H1 (cell line): ENCODE measurements around the gene ABHD1. TPM values are rescaled to one million over a fixed set of nuclear protein-coding genes. Genes with fewer than 3 reads are reported as not detected.

ENCODE experiments used
- CTCF ChIA-PET: fragments of 300-600 bp; sonication (Branson Sonifier 250); formaldehyde crosslinking; loops from one replicate; lab custom pipeline; 2021; ENCODE audit not compliant: partially characterized antibody; lab: Charles Lee
- POLR2A ChIA-PET: fragments of 300-600 bp; sonication (Branson Sonifier 250); formaldehyde crosslinking; loops from one replicate; lab custom pipeline; 2021; ENCODE audit warnings: inconsistent platforms; ENCODE audit not compliant: partially characterized antibody; lab: Charles Lee
- DNase-seq, 2 experiments: peaks; one replicate each; pipeline versions ENCODE4 v3.0.0 to v3.0.0-alpha.2; 2010 to 2022; ENCODE audit warnings: low spot score in 2 of 2, low read depth in 1 of 2, mixed read lengths in 1 of 2
- FAIRE-seq: peaks from 2 replicates; lab custom pipeline; 2011; peaks lifted over from hg19 to GRCh38; lab: Jason Lieb, UNC
- H2AFZ ChIP-seq: 2 replicates; pipeline ENCODE4 v1.8.1; 2012; ENCODE audit warnings: low read length, inconsistent platforms
- H2AK5ac ChIP-seq: 2 replicates; pipeline ENCODE4 v1.6.1; 2013; ENCODE audit warnings: low read depth, low read length
- H2BK120ac ChIP-seq: replicated peaks from 2 replicates; pipeline ENCODE3; 2013; ENCODE audit warnings: low read depth, low read length, inconsistent platforms
- H2BK12ac ChIP-seq: 2 replicates; pipeline ENCODE4 v1.6.1; 2013; ENCODE audit warnings: low read depth, low read length
- H2BK15ac ChIP-seq: 2 replicates; pipeline ENCODE4 v1.6.1; 2013; ENCODE audit warnings: low read length
- H2BK20ac ChIP-seq: 2 replicates; pipeline ENCODE4 v1.6.1; 2013; ENCODE audit warnings: low read length
- H2BK5ac ChIP-seq: 2 replicates; pipeline ENCODE4 v1.6.1; 2013; ENCODE audit warnings: low read depth, low read length
- H3K14ac ChIP-seq: 2 replicates; pipeline ENCODE4 v1.6.1; 2013; ENCODE audit warnings: inconsistent platforms; ENCODE audit not compliant: insufficient read length
- H3K18ac ChIP-seq: 2 replicates; pipeline ENCODE4 v1.6.1; 2013; ENCODE audit warnings: low read length; ENCODE audit errors: extremely low read depth
- H3K23ac ChIP-seq: 2 replicates; pipeline ENCODE4 v1.6.1; 2013; ENCODE audit warnings: inconsistent platforms; ENCODE audit not compliant: insufficient read length
- H3K23me2 ChIP-seq: 2 replicates; pipeline ENCODE4 v1.6.1; 2013; ENCODE audit warnings: low read depth, low read length
- H3K27ac ChIP-seq: 2 replicates; pipeline ENCODE4 v1.6.1; 2011; ENCODE audit warnings: low read depth, low read length, inconsistent platforms
- H3K27me3 ChIP-seq, 4 experiments: replicated peaks in 1 of 4; 1 replicate in 1 of 4; 2 replicates in 3 of 4; pipeline versions ENCODE4 v1.6.1 to v1.8.1; 2011 to 2013; ENCODE audit warnings: low read length in 3 of 4, mild to moderate bottlenecking in 3 of 4, inconsistent platforms in 2 of 4, mixed read lengths in 2 of 4, moderate library complexity in 1 of 4; ENCODE audit not compliant: control insufficient read depth in 3 of 4, insufficient read depth in 3 of 4; ENCODE audit errors: extremely low read depth in 1 of 4
- H3K36me3 ChIP-seq, 4 experiments: 2 replicates each; pipeline versions ENCODE4 v1.6.1 to v1.8.1; 2011 to 2013; ENCODE audit warnings: mild to moderate bottlenecking in 4 of 4, low read length in 3 of 4, moderate library complexity in 2 of 4, control low read depth in 1 of 4, inconsistent platforms in 1 of 4; ENCODE audit not compliant: insufficient read depth in 4 of 4, control insufficient read depth in 2 of 4
- H3K4ac ChIP-seq: replicated peaks from 2 replicates; pipeline ENCODE3; 2013; ENCODE audit warnings: low read length, low read depth, mixed read lengths, inconsistent platforms; ENCODE audit not compliant: insufficient read length
- H3K4me1 ChIP-seq, 4 experiments: replicated peaks in 1 of 4; 1 replicate in 1 of 4; 2 replicates in 3 of 4; pipeline versions ENCODE4 v1.6.1 to v1.8.1; 2011 to 2013; ENCODE audit warnings: low read length in 3 of 4, inconsistent platforms in 2 of 4, mixed read lengths in 1 of 4; ENCODE audit not compliant: insufficient read depth in 4 of 4, control insufficient read depth in 3 of 4
- H3K4me2 ChIP-seq, 2 experiments: 2 replicates each; pipeline versions ENCODE4 v1.6.1 to v1.8.1; 2011 to 2013; ENCODE audit warnings: low read depth in 2 of 2, low read length in 2 of 2, control low read depth in 1 of 2, inconsistent platforms in 1 of 2, mild to moderate bottlenecking in 1 of 2; ENCODE audit not compliant: insufficient read depth in 1 of 2
- H3K4me3 ChIP-seq, 4 experiments: fragments of 200-600, 300-600 bp in 1 of 4; sonication (generic), shearing (Covaris generic), sonication (Bioruptor Twin) in 1 of 4; 2 replicates each; pipeline versions ENCODE4 v1.5.1 to v1.8.1; 2011 to 2016; ENCODE audit warnings: low read length in 4 of 4, low read depth in 3 of 4, control low read depth in 2 of 4, inconsistent platforms in 2 of 4, mild to moderate bottlenecking in 2 of 4, mixed read lengths in 1 of 4, moderate library complexity in 1 of 4; ENCODE audit not compliant: insufficient read depth in 2 of 4; ENCODE audit errors: extremely low read depth in 1 of 4
- H3K56ac ChIP-seq: replicated peaks from 2 replicates; pipeline ENCODE3; 2013; ENCODE audit warnings: low read depth, mild to moderate bottlenecking, mixed read lengths, low read length, inconsistent platforms; ENCODE audit not compliant: insufficient read length
- H3K79me1 ChIP-seq: 2 replicates; pipeline ENCODE4 v1.6.1; 2013; ENCODE audit warnings: low read depth, low read length, control low read depth
- H3K79me2 ChIP-seq, 2 experiments: 2 replicates each; pipeline versions ENCODE4 v1.6.1 to v1.8.1; 2012 to 2013; ENCODE audit warnings: low read length in 2 of 2, mild to moderate bottlenecking in 2 of 2, inconsistent platforms in 1 of 2; ENCODE audit not compliant: insufficient read depth in 2 of 2, control insufficient read depth in 1 of 2
- H3K9ac ChIP-seq, 4 experiments: replicated peaks in 1 of 4; 1 replicate in 1 of 4; 2 replicates in 3 of 4; pipeline versions ENCODE4 v1.6.1 to v1.8.1; 2011 to 2013; ENCODE audit warnings: low read depth in 3 of 4, low read length in 3 of 4, control low read depth in 2 of 4, mild to moderate bottlenecking in 2 of 4, moderate library complexity in 2 of 4, inconsistent platforms in 1 of 4; ENCODE audit errors: extremely low read depth in 1 of 4
- H3K9me3 ChIP-seq, 2 experiments: 2 replicates each; pipeline versions ENCODE4 v1.6.1 to v1.8.1; 2012 to 2013; ENCODE audit warnings: mild to moderate bottlenecking in 2 of 2, moderate library complexity in 2 of 2, control low read depth in 1 of 2, inconsistent platforms in 1 of 2, low read depth in 1 of 2, low read length in 1 of 2, mixed read lengths in 1 of 2; ENCODE audit not compliant: insufficient read depth in 2 of 2
- H4K20me1 ChIP-seq, 2 experiments: replicated peaks in 1 of 2; 2 replicates each; pipeline versions ENCODE3 to v1.8.1; 2011 to 2013; ENCODE audit warnings: inconsistent platforms in 2 of 2, low read length in 2 of 2, mild to moderate bottlenecking in 1 of 2; ENCODE audit not compliant: insufficient read depth in 2 of 2, control insufficient read depth in 1 of 2
- H4K5ac ChIP-seq: 2 replicates; pipeline ENCODE4 v1.6.1; 2013; ENCODE audit warnings: low read length, low read depth, mixed read lengths, inconsistent platforms; ENCODE audit not compliant: insufficient read length
- H4K8ac ChIP-seq: 2 replicates; pipeline ENCODE4 v1.8.0; 2013; ENCODE audit warnings: mild to moderate bottlenecking, moderate library complexity, low read length, inconsistent platforms; ENCODE audit not compliant: insufficient read depth; ENCODE audit errors: extremely low read depth
- H4K91ac ChIP-seq: replicated peaks from 2 replicates; pipeline ENCODE3; 2013; ENCODE audit warnings: low read length, mixed read lengths, inconsistent platforms; ENCODE audit not compliant: insufficient read length
- POLR2AphosphoS5 ChIP-seq: IDR thresholded peaks from 2 replicates; pipeline ENCODE4 v1.6.1; 2011; ENCODE audit warnings: low read depth, low read length
- WGBS, 2 experiments: shearing (Covaris generic) in 1 of 2; methylation state at CpG; one replicate each; pipeline versions ENCODE4 v1.1.6 to v1.1.7; 2013 to 2015; ENCODE audit warnings: low lambda C conversion rate in 2 of 2, mixed read lengths in 2 of 2, inconsistent platforms in 1 of 2, low coverage in 1 of 2, missing lambda C conversion rate in 1 of 2; ENCODE audit not compliant: insufficient replicate concordance in 2 of 2, insufficient coverage in 1 of 2, insufficient read length in 1 of 2; ENCODE audit errors: extremely low coverage in 1 of 2, missing lambda C conversion rate in 1 of 2; 5-methylcytosine and 5-hydroxymethylcytosine counted together
- polyA plus RNA-seq, 7 experiments: library from polyadenylated mRNA; depleted of rRNA in 3 of 7; stranded (reverse) in 5 of 7; unstranded in 2 of 7; fragments of >200 nt in 5 of 7; fragments of 200-250 nt in 2 of 7; gene quantifications; 1 replicate in 5 of 7; 2 replicates in 1 of 7; 4 replicates in 1 of 7; pipeline versions ENCODE4 v1.2.1 to v1.2.3, GENCODE V29; 2011 to 2013; ENCODE audit warnings: missing spikeins in 2 of 7, mixed read lengths in 2 of 7
- total RNA-seq: library from RNA; stranded (reverse); fragmentation: NEBNext Ultra II Directional; extraction: Animal tissue kit (Norgen Biotek cat#: 25700); gene quantifications from 2 replicates; pipeline ENCODE4 v1.2.1, GENCODE V29; 2021
- TF ChIP-seq, protein P1 (sequence below): IDR thresholded peaks from 2 replicates; pipeline ENCODE4 v1.6.1; 2011; ENCODE audit warnings: low read length, improper control_type of control experiment

Gene ABHD1
- total and polyA plus RNA-seq, 2 of the 8 experiments (the other 6 are each of a cell fraction or from before 2014, with no cell fraction given) = 0.20 to 1.1 TPM

DNA sequence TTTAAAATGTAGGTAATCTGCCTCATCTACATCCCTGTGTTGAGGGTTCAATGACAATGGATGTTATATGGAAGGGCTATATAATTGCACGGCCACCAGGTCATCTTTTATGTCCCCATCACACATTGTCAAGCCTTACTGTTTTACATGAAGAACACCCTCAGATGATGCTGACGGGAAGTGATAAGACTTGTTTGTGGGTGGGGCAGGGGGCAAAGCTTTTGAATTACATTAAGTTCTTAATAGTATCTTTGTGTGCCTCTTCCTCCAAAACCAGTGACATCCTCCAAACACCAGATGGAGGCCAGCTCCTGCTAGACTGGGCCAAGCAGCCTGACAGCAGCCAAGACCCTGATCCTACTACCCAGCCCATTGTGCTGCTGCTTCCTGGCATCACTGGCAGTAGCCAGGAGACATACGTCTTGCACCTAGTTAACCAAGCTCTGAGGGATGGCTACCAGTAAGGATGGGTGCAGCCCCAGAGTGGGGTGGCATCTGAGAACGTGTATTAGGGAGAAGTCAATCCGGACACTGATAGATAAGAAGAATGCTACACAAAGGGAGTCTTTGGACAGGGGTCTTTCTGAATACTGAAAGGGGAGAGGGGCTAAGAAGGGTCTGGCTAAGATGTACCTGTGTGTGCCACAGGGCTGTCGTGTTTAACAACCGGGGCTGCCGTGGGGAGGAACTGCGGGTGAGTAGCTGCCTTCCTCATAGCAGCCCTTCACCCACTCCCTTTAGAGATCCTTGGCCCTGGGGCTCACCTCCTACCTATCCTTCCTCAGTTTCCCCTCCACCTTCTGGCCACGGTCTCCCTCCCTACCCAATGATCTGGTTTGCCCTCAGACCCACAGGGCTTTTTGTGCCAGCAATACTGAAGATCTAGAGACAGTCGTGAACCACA lies 5.3 kb downstream of the ABHD1 start:
- H3K4ac ChIP-seq = no peak overlapping the region
- POLR2A ChIA-PET = interaction anchor here (0.6 to 1.2 kb wide), 2 partner anchors 10 to 70 kb away, joined by 3 to 4 read pairs; partner anchors contain the start of gene CGREF1
- no peak overlapping the region for H2BK15ac ChIP-seq
- CTCF ChIA-PET = interaction anchor here (0.9 to 3.1 kb wide), 6 partner anchors 17 to 63 kb away, joined by 3 to 10 read pairs (median 4); no protein-coding TSS in a partner anchor
- no peak for DNase-seq
- TF ChIP-seq, protein P1, sequence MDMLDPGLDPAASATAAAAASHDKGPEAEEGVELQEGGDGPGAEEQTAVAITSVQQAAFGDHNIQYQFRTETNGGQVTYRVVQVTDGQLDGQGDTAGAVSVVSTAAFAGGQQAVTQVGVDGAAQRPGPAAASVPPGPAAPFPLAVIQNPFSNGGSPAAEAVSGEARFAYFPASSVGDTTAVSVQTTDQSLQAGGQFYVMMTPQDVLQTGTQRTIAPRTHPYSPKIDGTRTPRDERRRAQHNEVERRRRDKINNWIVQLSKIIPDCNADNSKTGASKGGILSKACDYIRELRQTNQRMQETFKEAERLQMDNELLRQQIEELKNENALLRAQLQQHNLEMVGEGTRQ = no peak
- TF ChIP-seq POLR2AphosphoS5 = peak; percentile 26; the same call in 1 of the 2 replicates
- H4K5ac ChIP-seq = no peak overlapping the region
- WGBS, 2 experiments = 88% methylated on average over 11 of the region's 11 CpGs; no CpG with 5 or more reads in 1 of the 2 experiments
- no peak overlapping the region for H3K4me2 ChIP-seq
- peaks cover 0 to 15% of the 10 kb centered on the region in 2 experiments; a peak in 2 of 4 replicates for H3K79me2 ChIP-seq
- no peak overlapping the region for H3K56ac ChIP-seq
- peaks cover 8 to 14% of the 10 kb centered on the region in 2 experiments for H4K20me1 ChIP-seq
- H2AFZ ChIP-seq = no peak overlapping the region
- peaks cover 0 to 3% (median 1%) of the 10 kb centered on the region in 4 experiments; a peak in 3 of 7 replicates for H3K27me3 ChIP-seq
- no peak overlapping the region for H4K8ac ChIP-seq
- H3K14ac ChIP-seq = no peak overlapping the region
- H2BK120ac ChIP-seq = no peak overlapping the region
- H3K23me2 ChIP-seq = peaks cover under 1% of the 10 kb centered on the region; the same call in 1 of the 2 replicates
- peaks cover 4% of the 10 kb centered on the region for H3K79me1 ChIP-seq
- no peak for FAIRE-seq
- H2BK20ac ChIP-seq = no peak overlapping the region
- H2AK5ac ChIP-seq = no peak overlapping the region
- H2BK12ac ChIP-seq = no peak overlapping the region
- no peak overlapping the region for H3K4me3 ChIP-seq
- H3K36me3 ChIP-seq = peaks cover 2 to 26% (median 16%) of the 10 kb centered on the region in 4 experiments; a peak in 6 of 8 replicates
- H4K91ac ChIP-seq = no peak overlapping the region
- H3K27ac ChIP-seq = no peak overlapping the region
- no peak overlapping the region for H3K18ac ChIP-seq
- H3K23ac ChIP-seq = no peak overlapping the region
- no peaks in the 10 kb centered on the region for H3K9me3 ChIP-seq
- peaks cover 0 to 6% (median 3%) of the 10 kb centered on the region in 4 experiments; a peak in 6 of 7 replicates for H3K4me1 ChIP-seq
- H2BK5ac ChIP-seq = no peak overlapping the region
- H3K9ac ChIP-seq = no peak overlapping the region
